ENCODE measurements around the gene CAMTA1. TPM values are rescaled to one million over a fixed set of nuclear protein-coding genes. Genes with fewer than 3 reads are reported as not detected.

Gene CAMTA1
- total and polyA plus RNA-seq, 9 of the 15 experiments (the other 6 are each of a cell fraction or from before 2014, with no cell fraction given), result 43.9 to 161 (median 65.9) TPM

GRCh38 chr1:7497107-7497637, 711.9 kb downstream of the CAMTA1 start:
- in situ Hi-C loops (cut with MboI) (no loop called here), intact Hi-C loops (cut with micrococcal nuclease) (no loop called here)
- no peak for DNase-seq (ENCODE audit: extremely low read depth in 1 of 4, low spot score in 3 of 4)
- ChIA-PET POLR2A (no interaction called here), CTCF (ENCODE audit: low intra/inter-chr PET ratio) (no interaction called here)
- no peaks in the 10 kb centered on the region for H3K36me3 ChIP-seq (ENCODE audit: control insufficient read depth, insufficient read depth, low read length)
- H3K9me1 ChIP-seq (ENCODE audit: control insufficient read depth, insufficient read depth, low read length), result no peaks in the 10 kb centered on the region
- H4K20me1 ChIP-seq (replicated peaks; ENCODE audit: control insufficient read depth, insufficient read depth, low read length), result no peaks in the 10 kb centered on the region
- no peak overlapping the region for H2AFZ ChIP-seq (ENCODE audit: low read depth, low read length)
- no peak overlapping the region for H3K4me2 ChIP-seq (ENCODE audit: insufficient read depth, low read length)
- no peak overlapping the region for H3K27ac ChIP-seq (ENCODE audit: extremely low read depth, low read depth, low read length)
- H3K79me2 ChIP-seq (ENCODE audit: control insufficient read depth, insufficient read depth, low read length), result no peaks in the 10 kb centered on the region
- H3K27me3 ChIP-seq (ENCODE audit: control insufficient read depth in 2 of 2, insufficient read depth in 2 of 2, low read length in 2 of 2), result peaks cover 0 to 14% of the 10 kb centered on the region in 2 experiments; a peak in 2 of 5 replicates
- TF ChIP-seq ZNF551 (CRISPR knock-in tag; IDR thresholded peaks at IDR 0.05) (no peak), ZNF146 (CRISPR knock-in tag; IDR thresholded peaks at IDR 0.05; ENCODE audit: unreplicated experiment) (no peak), MNT (conservative IDR thresholded peaks at IDR 0.05) (no peak), SIN3B (IDR thresholded peaks at IDR 0.05; ENCODE audit: low read depth) (no peak), YY1 (IDR thresholded peaks at IDR 0.05; ENCODE audit: borderline replicate concordance in 1 of 3, control insufficient read depth in 1 of 3, extremely low read depth in 1 of 3, insufficient read depth in 3 of 3, insufficient read length in 1 of 3, insufficient replicate concordance in 2 of 3, low read depth in 1 of 3, low read length in 2 of 3) (no peak), ATF2 (CRISPR knock-in tag; IDR thresholded peaks at IDR 0.05) (no peak), SRF (CRISPR knock-in tag; IDR thresholded peaks at IDR 0.05) (no peak), YBX1 (IDR thresholded peaks at IDR 0.05) (no peak), BCLAF1 (IDR thresholded peaks at IDR 0.05; ENCODE audit: borderline replicate concordance in 1 of 2, control insufficient read depth in 1 of 2, low read depth in 2 of 2, low read length in 1 of 2) (no peak), ZEB2 (IDR thresholded peaks at IDR 0.05) (no peak), HMGXB4 (CRISPR knock-in tag; IDR thresholded peaks at IDR 0.05) (no peak), USF1 (CRISPR knock-in tag; IDR thresholded peaks at IDR 0.05) (no peak)
- WGBS (ENCODE audit: insufficient coverage, low coverage, missing lambda C conversion rate), result under 1% methylated on average over 12 of the region's 12 CpGs
- H3K4me1 ChIP-seq (replicated peaks in 1 of 2; ENCODE audit: control insufficient read depth in 2 of 2, insufficient read depth in 2 of 2, low read length in 2 of 2), result peaks cover 0 to 2% of the 10 kb centered on the region in 2 experiments; a peak in 1 of 5 replicates
- H3K9ac ChIP-seq (ENCODE audit: insufficient read depth in 1 of 2, low read depth in 2 of 2, low read length in 2 of 2), result no peak overlapping the region
- no peak overlapping the region for H3K4me3 ChIP-seq
- ATAC-seq, result no peak
- peaks cover 13% of the 10 kb centered on the region; the same call in 1 of the 2 replicates for H3K9me3 ChIP-seq (replicated peaks; ENCODE audit: control insufficient read depth, insufficient read depth, low read depth, low read length)
- BruUV-seq (replicated peaks), result no TSS peak
- FAIRE-seq, result no peak
